HL-60 (cell line): Measurements from ENCODE around the gene NMU.

Experiments
- DNase-seq, 2 experiments: peaks; one replicate each; pipeline ENCODE4 v3.0.0-alpha.2; 2010 to 2020; ENCODE audit warnings: low read depth in 1 of 2, low spot score in 1 of 2
- H3K27ac ChIP-seq: fragments of 250-450 bp; sonication (Bioruptor Pico); replicated peaks from 2 replicates; pipeline ENCODE4 v1.5.1; 2020; ENCODE audit warnings: mild to moderate bottlenecking, moderate library complexity
- H3K27me3 ChIP-seq: fragments of 250-450 bp; sonication (Bioruptor Pico); 2 replicates; pipeline ENCODE4 v1.5.1; 2021; ENCODE audit warnings: mild to moderate bottlenecking, moderate library complexity; ENCODE audit not compliant: insufficient read depth, poor library complexity, severe bottlenecking
- H3K4me3 ChIP-seq: replicated peaks from 2 replicates; pipeline ENCODE4 v1.5.1; 2011; ENCODE audit warnings: mild to moderate bottlenecking, control low read depth, low read length; ENCODE audit not compliant: insufficient read depth
- CTCF ChIP-seq: IDR thresholded peaks from one replicate; pipeline ENCODE4 v1.5.1; 2011; ENCODE audit warnings: low read length, control low read depth, inconsistent platforms; ENCODE audit not compliant: insufficient read depth
- GABPA ChIP-seq: IDR thresholded peaks from 2 replicates; pipeline ENCODE4 v1.6.1; 2012; ENCODE audit warnings: low read depth
- POLR2AphosphoS5 ChIP-seq: IDR thresholded peaks from 2 replicates; pipeline ENCODE4 v1.6.1; 2012; ENCODE audit warnings: low read depth
- REST ChIP-seq: IDR thresholded peaks from 2 replicates; pipeline ENCODE4 v1.6.1; 2012; ENCODE audit warnings: low read depth; ENCODE audit not compliant: insufficient replicate concordance
- SPI1 ChIP-seq: IDR thresholded peaks from 2 replicates; pipeline ENCODE4 v1.6.1; 2012; ENCODE audit warnings: low read depth, mild to moderate bottlenecking, borderline replicate concordance

NMU gene

GRCh38 chr4:55615008-55615407 lies 21.1 kb downstream of the NMU start:
- DNase-seq = no peak
- TF ChIP-seq POLR2AphosphoS5 (no peak), SPI1 (no peak), GABPA (no peak), CTCF (no peak), REST (no peak)
- Histone ChIP-seq H3K27me3 (no peaks in the 10 kb centered on the region), H3K27ac (no peak overlapping the region), H3K4me3 (no peak overlapping the region)

- TF ChIP-seq SPI1 (no peak), GABPA (no peak), CTCF (no peak), POLR2AphosphoS5 (no peak), REST (no peak)
- Histone ChIP-seq H3K4me3 (no peak overlapping the region), H3K27ac (no peak overlapping the region), H3K27me3 (no peaks in the 10 kb centered on the region)
- DNase-seq = no peak
Measured at GRCh38 chr4:55613621-55614020, 22.5 kb downstream of the NMU start.

- TF ChIP-seq CTCF (no peak), GABPA (no peak), REST (no peak), SPI1 (no peak), POLR2AphosphoS5 (no peak)
- Histone ChIP-seq H3K4me3 (no peak overlapping the region), H3K27ac (no peak overlapping the region), H3K27me3 (no peaks in the 10 kb centered on the region)
- no peak for DNase-seq
Measured at GRCh38 chr4:55612341-55612740, 23.8 kb downstream of the NMU start.
